GM23338 (cell line): ENCODE results near the gene HSPA2. TPM values are rescaled to one million over a fixed set of nuclear protein-coding genes. Genes with fewer than 3 reads are reported as not detected.
"Not testable (repeated sequence)": the region's sequence is repeated elsewhere in the genome, so short reads cannot be mapped to it uniquely, and the experiment has no call there.

Experiments
- ATAC-seq: fragments of 200-7000 bp; cut with Tn5 transposase; 3 replicates; pipeline ENCODE4 v1.9.1; 2020
- DNase-seq: peaks from one replicate; pipeline ENCODE4 v3.0.0-alpha.2; 2015; ENCODE audit warnings: low spot score
- H2AFZ ChIP-seq: fragments of 200-600 bp; sonication (generic); 2 replicates; pipeline ENCODE4 v1.8.0; 2016; ENCODE audit warnings: antibody characterized with exemption, mild to moderate bottlenecking, moderate library complexity
- H3F3A ChIP-seq: fragments of 200-600 bp; sonication (generic); replicated peaks from 2 replicates; pipeline ENCODE4 v1.8.0; 2017; ENCODE audit warnings: antibody characterized with exemption, mixed run types, low read depth
- H3K27ac ChIP-seq: fragments of 200-600 bp; sonication (generic); 2 replicates; pipeline ENCODE4 v1.6.1; 2016; ENCODE audit warnings: low read depth
- H3K27me3 ChIP-seq: fragments of 200-600 bp; sonication (generic); 2 replicates; pipeline ENCODE4 v1.8.0; 2016; ENCODE audit warnings: mild to moderate bottlenecking, mixed run types, moderate library complexity; ENCODE audit not compliant: insufficient read depth
- H3K36me3 ChIP-seq: fragments of 200-600 bp; sonication (generic); 2 replicates; pipeline ENCODE4 v1.8.0; 2016; ENCODE audit warnings: mild to moderate bottlenecking; ENCODE audit not compliant: insufficient read depth
- H3K4me1 ChIP-seq: fragments of 200-600 bp; sonication (generic); 2 replicates; pipeline ENCODE4 v1.8.0; 2016; ENCODE audit warnings: mild to moderate bottlenecking, moderate library complexity; ENCODE audit not compliant: insufficient read depth
- H3K4me2 ChIP-seq: fragments of 200-600 bp; sonication (generic); 2 replicates; pipeline ENCODE4 v1.7.1; 2017; ENCODE audit warnings: mixed run types
- H3K4me3 ChIP-seq: fragments of 200-600 bp; sonication (generic); 2 replicates; pipeline ENCODE4 v1.6.1; 2016; ENCODE audit warnings: mixed run types
- H3K79me2 ChIP-seq: fragments of 200-600 bp; sonication (generic); replicated peaks from 2 replicates; pipeline ENCODE4 v1.8.0; 2017; ENCODE audit warnings: mild to moderate bottlenecking; ENCODE audit not compliant: insufficient read depth
- H3K9me2 ChIP-seq: fragments of 200-600 bp; sonication (generic); 2 replicates; pipeline ENCODE4 v1.8.0; 2017; ENCODE audit not compliant: insufficient read depth
- H4K20me1 ChIP-seq: fragments of 200-600 bp; sonication (generic); replicated peaks from 2 replicates; pipeline ENCODE4 v1.8.0; 2017; ENCODE audit warnings: mild to moderate bottlenecking; ENCODE audit not compliant: insufficient read depth
- H3K27ac Mint-ChIP-seq: 2 replicates; pipeline ENCODE4 v1.8.0; 2020; ENCODE audit warnings: inconsistent platforms, mild to moderate bottlenecking, moderate library complexity, mixed read lengths
- H3K27me3 Mint-ChIP-seq: 3 replicates; pipeline ENCODE4 v1.8.0; 2022; ENCODE audit warnings: low read depth, mild to moderate bottlenecking, moderate library complexity, mixed read lengths, inconsistent platforms; ENCODE audit not compliant: insufficient read depth, poor library complexity
- H3K36me3 Mint-ChIP-seq: 3 replicates; pipeline ENCODE4 v1.8.0; 2021; ENCODE audit warnings: low read depth, mild to moderate bottlenecking, inconsistent platforms, moderate library complexity, mixed read lengths
- H3K4me1 Mint-ChIP-seq: 3 replicates; pipeline ENCODE4 v1.8.0; 2020; ENCODE audit warnings: mild to moderate bottlenecking, inconsistent platforms, mixed read lengths
- H3K4me3 Mint-ChIP-seq: 3 replicates; pipeline ENCODE4 v1.8.0; 2021; ENCODE audit warnings: moderate library complexity, mild to moderate bottlenecking, inconsistent platforms, mixed read lengths
- H3K9me3 Mint-ChIP-seq: 3 replicates; pipeline ENCODE4 v1.8.0; 2020; ENCODE audit warnings: moderate library complexity, mild to moderate bottlenecking, inconsistent platforms, mixed read lengths
- CTCF ChIP-seq, 2 experiments: fragments of 200-600 bp in 1 of 2; sonication (generic) in 1 of 2; conservative IDR thresholded peaks; 2 replicates each; pipeline versions ENCODE4 v1.5.1 to v1.6.1; 2016 to 2017; ENCODE audit warnings: antibody characterized with exemption in 2 of 2, low read depth in 2 of 2, mild to moderate bottlenecking in 2 of 2, moderate library complexity in 1 of 2
- EZH2 ChIP-seq: fragments of 200-600 bp; sonication (generic); IDR thresholded peaks from one replicate; pipeline ENCODE4 v1.8.0; 2017; ENCODE audit warnings: antibody characterized with exemption, mild to moderate bottlenecking, low read depth; ENCODE audit not compliant: unreplicated experiment
- EZH2phosphoT487 ChIP-seq: fragments of 200-600 bp; sonication (generic); IDR thresholded peaks from one replicate; pipeline ENCODE4 v1.8.1; 2018; ENCODE audit warnings: antibody characterized with exemption; ENCODE audit not compliant: unreplicated experiment
- NANOG ChIP-seq: IDR thresholded peaks from 2 replicates; pipeline ENCODE4 v1.6.1; 2016; ENCODE audit warnings: antibody characterized with exemption, borderline replicate concordance
- POLR2AphosphoS5 ChIP-seq: IDR thresholded peaks from 2 replicates; pipeline ENCODE4 v1.6.1; 2016; ENCODE audit warnings: antibody characterized with exemption, low read depth
- STAT1 ChIP-seq: IDR thresholded peaks from one replicate; pipeline ENCODE4 v1.6.1; 2016; ENCODE audit warnings: antibody characterized with exemption; ENCODE audit not compliant: unreplicated experiment
- ZNF114 ChIP-seq: fragments of 250-450 bp; sonication (Bioruptor Pico); IDR thresholded peaks from 2 replicates; pipeline ENCODE4 v1.5.0; 2020; ENCODE audit warnings: mild to moderate bottlenecking, moderate library complexity
- ZNF331 ChIP-seq: fragments of 250-450 bp; sonication (Bioruptor Pico); IDR thresholded peaks from 2 replicates; pipeline ENCODE4 v1.5.0; 2020; ENCODE audit warnings: low read depth, mild to moderate bottlenecking, moderate library complexity
- polyA plus RNA-seq: library from polyadenylated mRNA; unstranded; fragments of >200 nt; fragmentation: Nextera tagmentation; extraction: Ambion mirVana; gene quantifications from 2 replicates; pipeline ENCODE4 v1.2.1, GENCODE V29; 2016
- total RNA-seq: library from RNA; depleted of rRNA; stranded (reverse); fragments of >200 nt; shearing (Covaris generic); gene quantifications from 2 replicates; pipeline ENCODE4 v1.2.3, GENCODE V29; 2014

The HSPA2 gene
- total and polyA plus RNA-seq, 2 experiments from 2014 or later = 88.5 to 130 TPM

GRCh38 chr14:64569138-64569631 lies 28.6 kb downstream of the HSPA2 start:
- no peaks in the 10 kb centered on the region for H3K27me3 ChIP-seq
- Mint-ChIP-seq H3K27ac (no peak overlapping the region), H3K4me1 (peaks cover 20% of the 10 kb centered on the region), H3K4me3 (no peak overlapping the region), H3K36me3 (no peaks in the 10 kb centered on the region), H3K9me3 (no peaks in the 10 kb centered on the region), H3K27me3 (peaks cover 5% of the 10 kb centered on the region)
- H3F3A ChIP-seq = no peaks in the 10 kb centered on the region
- H3K4me2 ChIP-seq = no peak overlapping the region
- H3K36me3 ChIP-seq = no peaks in the 10 kb centered on the region
- no peak overlapping the region for H3K27ac ChIP-seq
- H3K4me3 ChIP-seq = no peak overlapping the region
- peak; percentile 19 for DNase-seq
- TF ChIP-seq ZNF114 (CRISPR knock-in tag) (no peak), STAT1 (no peak), CTCF (conservative IDR thresholded peaks at IDR 0.05; ENCODE audit: low read depth in 2 of 2) (no peak), EZH2phosphoT487 (no peak), POLR2AphosphoS5 (no peak)
- H3K9me2 ChIP-seq = no peaks in the 10 kb centered on the region
- H2AFZ ChIP-seq = no peak overlapping the region
- 0 out of 2 replicates have a peak, but pooled peaks cover 6% of the 10 kb centered on the region for H3K4me1 ChIP-seq
- no peaks in the 10 kb centered on the region for H4K20me1 ChIP-seq
- no peaks in the 10 kb centered on the region for H3K79me2 ChIP-seq
- ATAC-seq = no peak

GRCh38 chr14:64569646-64570045 lies 29.1 kb downstream of the HSPA2 start:
- H3K36me3 ChIP-seq, H3K27me3 ChIP-seq, ATAC-seq, H3K27ac Mint-ChIP-seq, H2AFZ ChIP-seq, H3K36me3 Mint-ChIP-seq, H3K4me3 Mint-ChIP-seq, H3K27me3 Mint-ChIP-seq, H3K79me2 ChIP-seq, H3K4me3 ChIP-seq, H3K27ac ChIP-seq, H3K4me2 ChIP-seq, DNase-seq, H3F3A ChIP-seq, H3K4me1 ChIP-seq, H3K9me3 Mint-ChIP-seq, H3K9me2 ChIP-seq, H4K20me1 ChIP-seq: not testable (repeated sequence)
- H3K4me1 Mint-ChIP-seq = peaks cover 19% of the 10 kb centered on the region

- Histone ChIP-seq H3K79me2 (no peaks in the 10 kb centered on the region), H3K27ac (peak overlapping the region; percentile 8; the same call in 1 of the 2 replicates), H3K4me1 (0 out of 2 replicates have a peak, but pooled peaks cover 6% of the 10 kb centered on the region), H3K4me2 (peak overlapping the region; percentile 16), H2AFZ (no peak overlapping the region), H3K27me3 (no peaks in the 10 kb centered on the region), H3K4me3 (no peak overlapping the region), H3F3A (no peaks in the 10 kb centered on the region), H3K36me3 (no peaks in the 10 kb centered on the region), H4K20me1 (no peaks in the 10 kb centered on the region), H3K9me2 (no peaks in the 10 kb centered on the region)
- H3K4me1 Mint-ChIP-seq = peaks cover 18% of the 10 kb centered on the region
- no peak overlapping the region; the same call in 2 of the 3 replicates for H3K4me3 Mint-ChIP-seq
- H3K9me3 Mint-ChIP-seq = no peaks in the 10 kb centered on the region
- ATAC-seq (peak; percentile 68), DNase-seq (no peak)
- peak overlapping the region; percentile 86; the same call in 1 of the 2 replicates for H3K27ac Mint-ChIP-seq
- peaks cover 5% of the 10 kb centered on the region for H3K27me3 Mint-ChIP-seq
- no peaks in the 10 kb centered on the region for H3K36me3 Mint-ChIP-seq
- no peak for TF ChIP-seq ZNF331 (CRISPR knock-in tag)
- TF ChIP-seq ZNF114 (CRISPR knock-in tag) = no peak
- TF ChIP-seq EZH2 = no peak
- no peak for TF ChIP-seq NANOG
Measured at GRCh38 chr14:64572386-64573104, 32.0 kb downstream of the HSPA2 start.
